ENCODE measurements around the gene SYNJ2. TPM values are rescaled to one million over a fixed set of nuclear protein-coding genes. Genes with fewer than 3 reads are reported as not detected.

The SYNJ2 gene
- total and polyA plus RNA-seq, 2 donors (not counting 3 experiments of a cell fraction or from before 2014, with no cell fraction given): 35.1 to 78.2 TPM

DNA sequence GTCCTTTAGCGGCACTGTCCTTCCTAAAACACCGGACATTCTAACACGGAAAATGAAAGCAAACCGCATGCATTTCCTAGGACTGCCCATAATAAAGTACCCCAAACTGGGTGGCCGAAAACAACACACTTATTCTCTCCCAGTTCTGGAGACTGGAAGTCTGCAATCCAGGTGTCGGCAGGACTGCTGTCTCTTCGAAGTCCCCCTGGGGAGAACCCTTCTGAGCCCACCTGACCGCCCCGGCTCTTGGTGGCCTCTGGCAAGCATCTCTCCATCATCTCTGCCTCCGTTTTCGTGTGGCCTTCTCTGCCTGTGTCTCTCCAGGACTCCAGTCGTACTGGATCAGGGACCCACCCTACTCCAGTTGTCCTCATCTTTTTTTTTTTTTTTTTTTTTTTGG, 55.4 kb downstream of the SYNJ2 start:
- no TSS peak for BruUV-seq (replicated peaks)
- TF ChIP-seq, protein P1, sequence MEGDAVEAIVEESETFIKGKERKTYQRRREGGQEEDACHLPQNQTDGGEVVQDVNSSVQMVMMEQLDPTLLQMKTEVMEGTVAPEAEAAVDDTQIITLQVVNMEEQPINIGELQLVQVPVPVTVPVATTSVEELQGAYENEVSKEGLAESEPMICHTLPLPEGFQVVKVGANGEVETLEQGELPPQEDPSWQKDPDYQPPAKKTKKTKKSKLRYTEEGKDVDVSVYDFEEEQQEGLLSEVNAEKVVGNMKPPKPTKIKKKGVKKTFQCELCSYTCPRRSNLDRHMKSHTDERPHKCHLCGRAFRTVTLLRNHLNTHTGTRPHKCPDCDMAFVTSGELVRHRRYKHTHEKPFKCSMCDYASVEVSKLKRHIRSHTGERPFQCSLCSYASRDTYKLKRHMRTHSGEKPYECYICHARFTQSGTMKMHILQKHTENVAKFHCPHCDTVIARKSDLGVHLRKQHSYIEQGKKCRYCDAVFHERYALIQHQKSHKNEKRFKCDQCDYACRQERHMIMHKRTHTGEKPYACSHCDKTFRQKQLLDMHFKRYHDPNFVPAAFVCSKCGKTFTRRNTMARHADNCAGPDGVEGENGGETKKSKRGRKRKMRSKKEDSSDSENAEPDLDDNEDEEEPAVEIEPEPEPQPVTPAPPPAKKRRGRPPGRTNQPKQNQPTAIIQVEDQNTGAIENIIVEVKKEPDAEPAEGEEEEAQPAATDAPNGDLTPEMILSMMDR (IDR thresholded peaks at IDR 0.05; ENCODE audit: extremely low read depth in 1 of 2, insufficient read depth in 1 of 2, low read depth in 1 of 2, low read length in 2 of 2): no peak
- TF ChIP-seq FOS (IDR thresholded peaks at IDR 0.05; ENCODE audit: borderline replicate concordance, insufficient read depth, low read length) (no peak), MAX (IDR thresholded peaks at IDR 0.05; ENCODE audit: insufficient read depth, insufficient read length) (no peak), EZH2 (IDR thresholded peaks at IDR 0.05; ENCODE audit: borderline replicate concordance, low read depth, low read length, severe bottlenecking) (no peak), JUN (IDR thresholded peaks at IDR 0.05; ENCODE audit: borderline replicate concordance, insufficient read depth, insufficient read length, low read depth) (no peak), GATA2 (IDR thresholded peaks at IDR 0.05; ENCODE audit: insufficient read depth, insufficient read length, low read depth, low read length) (no peak), POLR2A (IDR thresholded peaks at IDR 0.05; ENCODE audit: low read depth, low read length) (no peak), POLR2AphosphoS5 (IDR thresholded peaks at IDR 0.05; ENCODE audit: insufficient read depth, low read depth, low read length) (no peak), MYC (IDR thresholded peaks at IDR 0.05; ENCODE audit: low read depth, low read length) (no peak)
- Histone ChIP-seq H3K9me3 (replicated peaks; ENCODE audit: control insufficient read depth, insufficient read depth, low read length) (no peaks in the 10 kb centered on the region), H4K20me1 (replicated peaks; ENCODE audit: control insufficient read depth, extremely low read depth, insufficient read depth, low read length) (no peaks in the 10 kb centered on the region), H3K27me3 (ENCODE audit: control insufficient read depth in 2 of 2, insufficient read depth in 2 of 2, low read length in 2 of 2) (no peaks in the 10 kb centered on the region), H3K27ac (ENCODE audit: insufficient read depth, low read depth, low read length) (no peak overlapping the region), H3K79me2 (ENCODE audit: control insufficient read depth, insufficient read depth, low read length) (peaks cover 26% of the 10 kb centered on the region), H3K9me1 (replicated peaks; ENCODE audit: control insufficient read depth, extremely low read depth, insufficient read depth, low read length) (no peaks in the 10 kb centered on the region), H3K4me1 (ENCODE audit: control insufficient read depth, extremely low read depth, insufficient read depth, low read length) (peaks cover 29% of the 10 kb centered on the region), H3K36me3 (ENCODE audit: control insufficient read depth in 2 of 2, extremely low read depth in 1 of 2, insufficient read depth in 2 of 2, low read length in 2 of 2) (peaks cover 8 to 15% of the 10 kb centered on the region in 2 experiments), H2AFZ (ENCODE audit: low read depth, low read length) (no peak overlapping the region), H3K4me3 (replicated peaks in 1 of 3; ENCODE audit: insufficient read depth in 1 of 3, low read depth in 1 of 3, low read length in 3 of 3) (no peak overlapping the region), H3K9ac (replicated peaks; ENCODE audit: extremely low read depth, insufficient read depth, low read length) (no peak overlapping the region), H3K4me2 (ENCODE audit: insufficient read depth, low read length) (no peak overlapping the region)
- FAIRE-seq: no peak
- intact Hi-C loops (cut with micrococcal nuclease): no loop called here
- dilution Hi-C loops (cut with MboI; ENCODE audit: extremely low pct_ligation_motif_present, low sequenced_read_pairs): no loop called here
- no peak for DNase-seq (ENCODE audit: low read depth, low spot score)
- CTCF ChIA-PET: interaction anchor here (6.2 kb wide), 1 partner anchor 10 kb away, joined by 45 read pairs; no protein-coding TSS in a partner anchor
- POLR2A ChIA-PET: no interaction called here
